C4-2B (cell line): Measurements from ENCODE around the gene CD27.

Source experiments
- H3K27ac ChIP-seq: fragments of 450-650 bp; 2 replicates; pipeline ENCODE4 v1.5.1; 2017
- CTCF ChIP-seq: fragments of 450-650 bp; conservative IDR thresholded peaks from 2 replicates; pipeline ENCODE4 v1.5.1; 2017; ENCODE audit warnings: mild to moderate bottlenecking
- ZFX ChIP-seq: fragments of 450-650 bp; IDR thresholded peaks from 2 replicates; pipeline ENCODE4 v1.6.1; 2017

The CD27 gene

GRCh38 chr12:6450869-6451347 lies 6.2 kb downstream of the CD27 start:
- TF ChIP-seq CTCF (no peak), ZFX (no peak)
- H3K27ac ChIP-seq: peak overlapping the region; percentile 93

GRCh38 chr12:6451348-6452244 lies 6.8 kb downstream of the CD27 start, which contains the start of gene TAPBPL:
Gene TAPBPL (plus strand): TSS chr12:6452042. CDS start chr12:6452249, 207 bp downstream.
- TF ChIP-seq ZFX: no peak
- no peak for TF ChIP-seq CTCF
- peak within 1 kb of the TSS; percentile 93 for H3K27ac ChIP-seq

GRCh38 chr12:6452245-6452943 lies 7.6 kb downstream of the CD27 start:
- H3K27ac ChIP-seq: peak overlapping the region; percentile 93
- TF ChIP-seq CTCF: no peak
- TF ChIP-seq ZFX: no peak

- peak overlapping the region; percentile 93 for H3K27ac ChIP-seq
These were observed 8.3 kb downstream of the CD27 start for GRCh38 chr12:6452944-6453630.

GRCh38 chr12:6457220-6457945 lies 12.6 kb downstream of the CD27 start:
- H3K27ac ChIP-seq: no peak overlapping the region
- TF ChIP-seq ZFX (no peak), CTCF (no peak)

More at GRCh38 chr12:6452944-6453630, 8.3 kb downstream of the CD27 start:
- TF ChIP-seq CTCF: no peak

GRCh38 chr12:6458281-6459003 lies 13.7 kb downstream of the CD27 start:
- no peak for TF ChIP-seq ZFX
- no peak for TF ChIP-seq CTCF
- H3K27ac ChIP-seq: no peak overlapping the region
